IMR-90 (cell line): ENCODE measurements around the gene FOXO1. TPM values are rescaled to one million over a fixed set of nuclear protein-coding genes. Genes with fewer than 3 reads are reported as not detected.

Source experiments
- ATAC-seq: fragments of 200-7000 bp; cut with Tn5 transposase; 2 replicates; pipeline ENCODE4 v1.9.1; 2020; ENCODE audit warnings: low read depth, mild to moderate bottlenecking, moderate library complexity
- BruUV-seq: library from RNA; stranded (reverse); fragments of 400-500 nt; replicated peaks from 2 replicates; lab custom pipeline; 2021; lab: Mats Ljungman, UMichigan
- CTCF ChIA-PET: fragments of 300-600 bp; formaldehyde crosslinking; extraction: SDS; loops from one replicate; lab custom pipeline; 2021; ENCODE audit warnings: antibody characterized with exemption; lab: Yijun Ruan, JAX
- POLR2A ChIA-PET: fragments of 300-600 bp; sonication (Branson Sonifier 250); formaldehyde crosslinking; loops from one replicate; lab custom pipeline; 2022; ENCODE audit warnings: antibody characterized with exemption; ENCODE audit not compliant: unreplicated experiment; lab: Charles Lee
- DNase-seq: peaks from one replicate; pipeline ENCODE4 v3.0.0; 2013
- H2AFZ ChIP-seq: replicated peaks from 2 replicates; pipeline ENCODE3; 2013; ENCODE audit warnings: low read length, mild to moderate bottlenecking; ENCODE audit not compliant: poor library complexity
- H2AK5ac ChIP-seq: 2 replicates; pipeline ENCODE4 v1.6.1; 2013; ENCODE audit warnings: low read depth, low read length, inconsistent platforms
- H2AK9ac ChIP-seq: replicated peaks from 2 replicates; pipeline ENCODE3; 2013; ENCODE audit warnings: mild to moderate bottlenecking, low read depth, low read length, moderate library complexity; ENCODE audit not compliant: poor library complexity
- H2BK120ac ChIP-seq: 2 replicates; pipeline ENCODE4 v1.6.1; 2013; ENCODE audit warnings: low read depth, low read length, inconsistent platforms
- H2BK15ac ChIP-seq: 3 replicates; pipeline ENCODE4 v1.6.1; 2013; ENCODE audit warnings: low read depth, low read length, inconsistent platforms
- H2BK20ac ChIP-seq: 2 replicates; pipeline ENCODE4 v1.6.1; 2013; ENCODE audit warnings: low read depth, mild to moderate bottlenecking, inconsistent platforms, low read length, moderate library complexity
- H2BK5ac ChIP-seq: 2 replicates; pipeline ENCODE4 v1.6.1; 2013; ENCODE audit warnings: mild to moderate bottlenecking, low read depth, low read length, inconsistent platforms; ENCODE audit not compliant: poor library complexity, severe bottlenecking
- H3K14ac ChIP-seq: replicated peaks from 2 replicates; pipeline ENCODE4 v1.6.1; 2013; ENCODE audit warnings: low read depth, low read length, inconsistent platforms
- H3K18ac ChIP-seq: 2 replicates; pipeline ENCODE4 v1.6.1; 2013; ENCODE audit warnings: low read depth, low read length, control low read depth
- H3K23ac ChIP-seq: 2 replicates; pipeline ENCODE4 v1.6.1; 2013; ENCODE audit warnings: low read depth, low read length, inconsistent platforms
- H3K27ac ChIP-seq: 2 replicates; pipeline ENCODE4 v1.5.1; 2013; ENCODE audit warnings: mild to moderate bottlenecking, control low read depth, low read length; ENCODE audit not compliant: insufficient read depth
- H3K27me3 ChIP-seq: 2 replicates; pipeline ENCODE4 v1.6.1; 2013; ENCODE audit warnings: low read length; ENCODE audit not compliant: control insufficient read depth, insufficient read depth
- H3K36me3 ChIP-seq: 2 replicates; pipeline ENCODE4 v1.6.1; 2013; ENCODE audit warnings: low read length, mixed read lengths; ENCODE audit not compliant: control insufficient read depth, insufficient read depth
- H3K4ac ChIP-seq: 2 replicates; pipeline ENCODE4 v1.6.1; 2013; ENCODE audit warnings: low read depth, low read length, inconsistent platforms
- H3K4me1 ChIP-seq: 2 replicates; pipeline ENCODE4 v1.6.1; 2013; ENCODE audit warnings: low read length, mixed read lengths; ENCODE audit not compliant: control insufficient read depth, insufficient read depth
- H3K4me2 ChIP-seq: 2 replicates; pipeline ENCODE4 v1.6.1; 2013; ENCODE audit warnings: low read depth, mild to moderate bottlenecking, control low read depth, low read length, moderate library complexity
- H3K4me3 ChIP-seq: 2 replicates; pipeline ENCODE4 v1.5.1; 2013; ENCODE audit warnings: low read depth, mild to moderate bottlenecking, control low read depth, low read length, moderate library complexity; ENCODE audit not compliant: insufficient read depth
- H3K56ac ChIP-seq: 2 replicates; pipeline ENCODE4 v1.6.1; 2013; ENCODE audit warnings: low read length, inconsistent platforms; ENCODE audit not compliant: insufficient read depth; ENCODE audit errors: extremely low read depth
- H3K79me1 ChIP-seq, 2 experiments: 2 replicates each; pipeline ENCODE4 v1.6.1; 2013; ENCODE audit warnings: low read length in 2 of 2, inconsistent platforms in 1 of 2, low read depth in 1 of 2
- H3K9ac ChIP-seq: 2 replicates; pipeline ENCODE4 v1.6.1; 2013; ENCODE audit warnings: low read depth, low read length, control low read depth
- H3K9me1 ChIP-seq: 2 replicates; pipeline ENCODE4 v1.6.1; 2013; ENCODE audit warnings: low read length, inconsistent platforms; ENCODE audit not compliant: insufficient read depth
- H3K9me3 ChIP-seq: 2 replicates; pipeline ENCODE4 v1.6.1; 2013; ENCODE audit warnings: low read length; ENCODE audit not compliant: control insufficient read depth, insufficient read depth
- H4K20me1 ChIP-seq: 2 replicates; pipeline ENCODE4 v1.6.1; 2013; ENCODE audit warnings: low read length, inconsistent platforms; ENCODE audit not compliant: insufficient read depth
- H4K5ac ChIP-seq: 2 replicates; pipeline ENCODE4 v1.6.1; 2013; ENCODE audit warnings: mild to moderate bottlenecking, low read depth, low read length, control low read depth
- H4K8ac ChIP-seq, 2 experiments: 2 replicates each; pipeline ENCODE4 v1.6.1; 2013; ENCODE audit warnings: low read depth in 2 of 2, low read length in 2 of 2, control low read depth in 1 of 2, inconsistent platforms in 1 of 2
- H4K91ac ChIP-seq: 2 replicates; pipeline ENCODE4 v1.6.1; 2013; ENCODE audit warnings: low read depth, low read length, inconsistent platforms; ENCODE audit not compliant: insufficient read depth
- BHLHE40 ChIP-seq: fragments of 150-350 bp; IDR thresholded peaks from 2 replicates; pipeline ENCODE4 v1.6.1; 2016; ENCODE audit warnings: mild to moderate bottlenecking, low read depth, low read length
- CEBPB ChIP-seq: IDR thresholded peaks from 2 replicates; pipeline ENCODE4 v1.6.1; 2012; ENCODE audit warnings: low read depth, low read length, improper control_type of control experiment
- CHD1 ChIP-seq: IDR thresholded peaks from 2 replicates; pipeline ENCODE4 v1.6.1; 2012; ENCODE audit warnings: low read depth, low read length, improper control_type of control experiment
- ELK1 ChIP-seq: fragments of 150-350 bp; IDR thresholded peaks from 2 replicates; pipeline ENCODE4 v1.6.1; 2016; ENCODE audit warnings: low read depth, mild to moderate bottlenecking, low read length, moderate library complexity, borderline replicate concordance
- FOS ChIP-seq: fragments of 150-350 bp; IDR thresholded peaks from 2 replicates; pipeline ENCODE4 v1.6.1; 2016; ENCODE audit warnings: low read depth, low read length
- MAFK ChIP-seq: IDR thresholded peaks from 2 replicates; pipeline ENCODE4 v1.6.1; 2012; ENCODE audit warnings: low read depth, low read length, improper control_type of control experiment
- MAZ ChIP-seq: IDR thresholded peaks from 2 replicates; pipeline ENCODE4 v1.6.1; 2012; ENCODE audit warnings: low read depth, mild to moderate bottlenecking, low read length, improper control_type of control experiment, moderate library complexity, borderline replicate concordance
- MXI1 ChIP-seq: IDR thresholded peaks from 2 replicates; pipeline ENCODE4 v1.6.1; 2012; ENCODE audit warnings: low read depth, mild to moderate bottlenecking, low read length, moderate library complexity, borderline replicate concordance
- NFE2L2 ChIP-seq: fragments of 150-350 bp; IDR thresholded peaks from 2 replicates; pipeline ENCODE4 v1.6.1; 2016; ENCODE audit warnings: low read depth, mild to moderate bottlenecking, low read length
- RAD21 ChIP-seq: IDR thresholded peaks from 2 replicates; pipeline ENCODE4 v1.6.1; 2012; ENCODE audit warnings: low read length, improper control_type of control experiment
- RCOR1 ChIP-seq: IDR thresholded peaks from 2 replicates; pipeline ENCODE4 v1.6.1; 2012; ENCODE audit warnings: mild to moderate bottlenecking, low read length, improper control_type of control experiment; ENCODE audit not compliant: insufficient replicate concordance
- RFX5 ChIP-seq: IDR thresholded peaks from 2 replicates; pipeline ENCODE4 v1.8.0; 2012; ENCODE audit warnings: low read depth, mild to moderate bottlenecking, low read length, moderate library complexity
- SMC3 ChIP-seq: fragments of 150-350 bp; IDR thresholded peaks from 2 replicates; pipeline ENCODE4 v1.6.1; 2016; ENCODE audit warnings: low read depth, mild to moderate bottlenecking, antibody characterized with exemption, low read length, moderate library complexity
- WGBS, 2 experiments: methylation state at CpG; one replicate each; pipeline versions ENCODE4 v1.1.5 to v1.1.7; 2013; ENCODE audit warnings: missing lambda C conversion rate in 2 of 2; ENCODE audit not compliant: insufficient read length in 1 of 2; ENCODE audit errors: extremely low coverage in 2 of 2; 5-methylcytosine and 5-hydroxymethylcytosine counted together
- dilution Hi-C: fragments of 300-500 bp; cut with HindIII; formaldehyde crosslinking; loops from one replicate; pipeline ENCODE4 v1.14.3; 2018; ENCODE audit warnings: low sequenced_read_pairs; ENCODE audit not compliant: unreplicated experiment
- in situ Hi-C: fragments of 300-500 bp; cut with MboI; formaldehyde crosslinking; loops from 3 replicates; pipeline ENCODE4 v1.14.3; 2019; ENCODE audit warnings: low sequenced_read_pairs, inconsistent platforms, mixed read lengths
- intact Hi-C: fragments of 100-400 bp; cut with micrococcal nuclease; formaldehyde crosslinking; loops from 2 replicates; pipeline ENCODE4 v1.10.0; 2022
- polyA plus RNA-seq, 3 experiments: library from polyadenylated mRNA; depleted of rRNA; stranded (reverse); fragments of >200 nt; gene quantifications; 2 replicates each; pipeline ENCODE4 v1.2.3, GENCODE V29; 2012; ENCODE audit warnings: low replicate concordance in 1 of 3
- total RNA-seq: library from RNA; depleted of rRNA; stranded (reverse); fragments of >200 nt; gene quantifications from 2 replicates; pipeline ENCODE4 v1.2.3, GENCODE V29; 2012
- TF ChIP-seq, protein P1 (sequence below): fragments of 150-350 bp; IDR thresholded peaks from 2 replicates; pipeline ENCODE4 v1.6.1; 2017; ENCODE audit warnings: mild to moderate bottlenecking, antibody characterized with exemption, low read length, low read depth
- TF ChIP-seq, protein P2 (sequence below): conservative IDR thresholded peaks from 2 replicates; pipeline ENCODE4 v1.5.1; 2012; ENCODE audit warnings: mild to moderate bottlenecking, low read depth, low read length, improper control_type of control experiment

Gene FOXO1
- total and polyA plus RNA-seq, 2 of the 4 experiments (the other 2 are of a cell fraction) = 0.12 to 0.18 TPM

DNA sequence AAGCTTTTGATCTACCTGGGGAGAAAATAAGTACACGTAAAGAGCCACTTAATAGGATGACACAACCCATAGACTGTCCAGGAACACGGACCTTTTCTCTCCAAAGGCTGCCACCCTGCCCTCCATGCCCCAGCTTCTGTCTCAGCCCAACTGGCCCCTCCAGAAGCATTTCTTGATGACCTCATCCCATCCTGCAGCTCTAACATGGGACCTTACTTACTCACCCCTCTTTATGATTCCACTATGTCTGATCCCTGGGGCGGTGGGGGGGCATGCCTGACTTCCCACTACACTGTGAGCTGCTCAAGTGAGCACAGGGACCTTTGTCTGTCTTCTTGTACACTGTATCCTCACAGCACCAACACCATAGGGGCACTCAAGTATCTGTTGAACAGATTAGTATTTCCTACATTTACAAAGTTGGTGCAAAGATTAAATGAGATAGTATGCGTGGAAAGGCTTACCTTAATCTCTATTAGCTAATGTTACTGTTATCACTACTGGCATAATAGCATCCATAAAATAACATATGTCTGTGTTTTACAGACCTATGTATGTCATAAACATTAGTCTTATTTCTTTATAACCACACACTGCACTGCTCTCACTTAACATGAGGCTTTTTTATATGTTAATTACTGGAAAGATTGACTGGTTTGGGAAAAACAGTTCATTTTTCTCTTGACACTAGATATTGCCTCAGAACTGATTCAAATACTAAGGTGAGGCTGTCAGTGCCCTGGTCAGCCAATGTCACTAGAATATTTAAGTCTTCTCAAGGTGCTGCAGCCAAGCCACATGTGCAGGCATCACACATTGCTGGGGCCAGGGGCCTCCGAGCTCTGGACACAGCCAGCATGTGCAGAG lies 100.9 kb downstream of the FOXO1 start:
- ChIA-PET POLR2A (no interaction called here), CTCF (no interaction called here)
- dilution Hi-C loops = no loop called here
- Histone ChIP-seq H3K23ac (no peak overlapping the region), H3K79me1 (no peaks in the 10 kb centered on the region), H3K4me1 (no peaks in the 10 kb centered on the region), H3K18ac (no peak overlapping the region), H3K9me1 (no peaks in the 10 kb centered on the region), H2AFZ (no peak overlapping the region), H3K27ac (no peak overlapping the region), H2AK5ac (no peak overlapping the region), H3K9me3 (no peaks in the 10 kb centered on the region), H3K4me2 (no peak overlapping the region), H3K27me3 (peaks cover 2% of the 10 kb centered on the region), H3K9ac (no peak overlapping the region), H4K8ac (no peak overlapping the region), H2BK120ac (no peak overlapping the region), H3K4me3 (no peak overlapping the region), H2BK15ac (no peak overlapping the region), H3K4ac (no peak overlapping the region), H4K5ac (no peak overlapping the region), H4K91ac (no peak overlapping the region), H2BK20ac (no peak overlapping the region), H4K20me1 (no peaks in the 10 kb centered on the region), H2BK5ac (no peak overlapping the region), H2AK9ac (no peak overlapping the region), H3K14ac (no peak overlapping the region), H3K56ac (no peak overlapping the region), H3K36me3 (no peaks in the 10 kb centered on the region)
- no peak for DNase-seq
- no CpG with 5 or more reads among the region's 5 CpGs for WGBS, 2 experiments
- BruUV-seq = no TSS peak
- no peak for ATAC-seq
- in situ Hi-C loops = no loop called here
- intact Hi-C loops = no loop called here
- TF ChIP-seq BHLHE40 (no peak), RAD21 (no peak), NFE2L2 (no peak), RFX5 (no peak), FOS (no peak), MAZ (no peak), RCOR1 (no peak), CEBPB (no peak), SMC3 (no peak), CHD1 (no peak), ELK1 (no peak), MAFK (no peak), MXI1 (no peak)
- TF ChIP-seq, protein P1, sequence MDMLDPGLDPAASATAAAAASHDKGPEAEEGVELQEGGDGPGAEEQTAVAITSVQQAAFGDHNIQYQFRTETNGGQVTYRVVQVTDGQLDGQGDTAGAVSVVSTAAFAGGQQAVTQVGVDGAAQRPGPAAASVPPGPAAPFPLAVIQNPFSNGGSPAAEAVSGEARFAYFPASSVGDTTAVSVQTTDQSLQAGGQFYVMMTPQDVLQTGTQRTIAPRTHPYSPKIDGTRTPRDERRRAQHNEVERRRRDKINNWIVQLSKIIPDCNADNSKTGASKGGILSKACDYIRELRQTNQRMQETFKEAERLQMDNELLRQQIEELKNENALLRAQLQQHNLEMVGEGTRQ = no peak
- TF ChIP-seq, protein P2, sequence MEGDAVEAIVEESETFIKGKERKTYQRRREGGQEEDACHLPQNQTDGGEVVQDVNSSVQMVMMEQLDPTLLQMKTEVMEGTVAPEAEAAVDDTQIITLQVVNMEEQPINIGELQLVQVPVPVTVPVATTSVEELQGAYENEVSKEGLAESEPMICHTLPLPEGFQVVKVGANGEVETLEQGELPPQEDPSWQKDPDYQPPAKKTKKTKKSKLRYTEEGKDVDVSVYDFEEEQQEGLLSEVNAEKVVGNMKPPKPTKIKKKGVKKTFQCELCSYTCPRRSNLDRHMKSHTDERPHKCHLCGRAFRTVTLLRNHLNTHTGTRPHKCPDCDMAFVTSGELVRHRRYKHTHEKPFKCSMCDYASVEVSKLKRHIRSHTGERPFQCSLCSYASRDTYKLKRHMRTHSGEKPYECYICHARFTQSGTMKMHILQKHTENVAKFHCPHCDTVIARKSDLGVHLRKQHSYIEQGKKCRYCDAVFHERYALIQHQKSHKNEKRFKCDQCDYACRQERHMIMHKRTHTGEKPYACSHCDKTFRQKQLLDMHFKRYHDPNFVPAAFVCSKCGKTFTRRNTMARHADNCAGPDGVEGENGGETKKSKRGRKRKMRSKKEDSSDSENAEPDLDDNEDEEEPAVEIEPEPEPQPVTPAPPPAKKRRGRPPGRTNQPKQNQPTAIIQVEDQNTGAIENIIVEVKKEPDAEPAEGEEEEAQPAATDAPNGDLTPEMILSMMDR = no peak
